COLO668 (cell line): ENCODE results near the gene NPPA.

Experiments used
- DNase-seq: peaks from one replicate; lab custom pipeline; 2025; ENCODE audit not compliant: unreplicated experiment; lab: John Stamatoyannopoulos, UW

The NPPA gene

DNA sequence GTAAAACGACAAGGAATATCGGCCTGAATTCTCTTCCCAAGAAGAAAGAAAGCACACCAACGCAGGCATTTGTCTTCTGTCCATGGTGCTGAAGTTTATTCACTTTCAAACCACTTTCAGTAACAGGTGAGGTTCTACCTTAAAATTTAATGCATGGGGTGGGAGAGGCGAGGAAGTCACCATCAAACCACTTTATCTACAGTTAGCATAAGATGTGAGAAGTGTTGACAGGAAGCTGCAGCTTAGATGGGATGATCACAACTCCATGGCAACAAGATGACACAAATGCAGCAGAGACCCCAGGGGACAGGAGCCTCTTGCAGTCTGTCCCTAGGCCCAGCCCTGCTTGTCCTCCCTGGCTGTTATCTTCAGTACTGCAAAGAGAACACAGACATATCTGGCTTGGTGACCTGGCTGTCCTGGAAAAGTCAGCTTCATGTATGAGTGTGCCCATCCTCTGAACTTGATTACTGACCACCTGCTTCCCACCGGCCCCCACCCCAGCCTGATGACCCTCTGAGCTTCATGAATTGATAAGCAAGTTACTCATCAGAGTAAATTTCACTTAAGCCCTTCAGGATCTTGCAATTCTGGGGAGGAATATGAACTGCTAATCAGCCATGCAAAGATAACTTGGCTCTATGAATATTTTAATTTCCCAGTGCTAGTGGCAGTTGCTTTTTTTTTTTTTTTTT is 1.8 kb downstream of the NPPA start:
- no peak for DNase-seq

DNA sequence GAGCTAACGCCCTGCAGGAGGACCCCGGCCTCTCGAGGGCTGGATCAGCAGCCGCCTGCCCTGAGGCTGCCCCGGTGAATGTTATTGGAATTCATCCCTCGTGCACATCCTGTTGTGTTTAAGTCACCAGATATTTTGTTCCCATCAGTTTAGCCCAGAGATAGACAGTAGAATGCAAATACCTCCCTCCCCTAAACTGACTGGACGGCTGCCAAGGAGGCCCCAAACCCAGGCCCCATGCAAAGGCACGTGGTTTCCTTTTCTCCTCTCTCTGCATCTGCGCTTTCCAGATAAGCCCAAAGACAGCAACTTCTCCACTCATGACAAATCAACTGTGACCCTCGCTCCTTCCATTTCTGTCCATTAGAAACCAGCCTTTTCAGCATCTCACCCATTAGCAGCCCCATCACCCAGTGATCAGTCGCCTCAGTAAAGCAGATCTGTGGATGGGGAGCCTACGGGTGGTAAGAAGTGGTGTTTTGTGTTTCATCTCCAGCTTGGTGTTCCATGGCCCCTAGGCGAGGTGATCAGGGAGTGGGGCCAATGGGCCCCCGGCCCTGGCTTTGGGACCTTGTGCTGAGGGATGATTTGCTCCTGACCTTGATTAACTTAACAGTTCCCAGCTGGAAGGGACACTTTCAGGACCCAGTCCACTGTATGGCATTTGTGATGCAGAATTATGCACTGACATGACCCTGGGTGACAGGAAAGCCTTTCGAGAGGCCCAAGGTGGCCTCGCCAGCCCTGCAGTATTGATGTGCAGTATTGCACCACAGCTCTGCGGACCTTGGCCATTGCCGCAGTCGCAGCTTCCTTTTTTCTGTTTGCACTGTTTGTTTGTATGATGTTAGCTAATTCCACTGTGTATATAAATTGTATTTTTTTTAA is 5.2 kb downstream of the NPPA start:
- DNase-seq: peak; percentile 96

DNA sequence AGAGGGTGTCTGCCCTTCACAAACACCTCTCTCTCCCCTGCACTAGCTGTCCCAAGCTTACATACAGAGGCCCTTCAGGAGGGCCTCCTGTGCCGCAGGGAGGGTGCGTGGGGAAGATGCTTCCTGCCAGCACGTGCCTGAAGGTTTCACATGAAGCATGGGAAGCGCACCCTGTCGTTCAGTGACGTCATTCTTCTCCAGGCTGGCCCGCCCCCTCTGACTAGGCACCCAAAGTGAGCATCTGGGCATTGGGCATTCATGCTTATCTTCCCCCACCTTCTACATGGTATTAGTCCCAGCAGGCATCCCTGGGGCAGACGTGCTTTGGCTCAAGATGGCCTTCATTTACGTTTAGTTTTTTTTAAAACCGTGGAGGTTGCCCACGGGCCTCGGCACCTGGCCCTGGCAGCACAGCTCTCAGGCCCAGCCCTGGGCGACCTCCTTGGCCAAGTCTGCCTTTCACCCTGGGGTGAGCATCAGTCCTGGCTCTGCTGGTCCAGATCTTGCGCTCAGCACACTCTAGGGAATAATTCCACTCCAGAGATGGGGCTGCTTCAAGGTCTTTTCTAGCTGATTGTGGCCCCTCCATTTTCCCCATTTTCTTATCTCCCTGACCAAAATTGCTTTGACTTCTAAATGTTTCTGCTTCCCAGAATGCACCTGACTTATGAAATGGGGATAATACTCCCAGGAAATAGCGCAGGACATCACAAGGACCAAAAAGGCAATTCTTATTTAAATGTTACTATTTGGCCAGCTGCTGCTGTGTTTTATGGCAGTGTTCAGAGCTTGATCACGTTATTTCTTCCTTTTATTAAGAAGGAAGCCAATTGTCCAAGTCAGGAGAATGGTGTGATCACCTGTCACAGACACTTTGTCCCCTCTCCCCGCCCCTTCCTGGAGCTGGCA is 6.1 kb downstream of the NPPA start:
- DNase-seq: peak; percentile 68

DNA sequence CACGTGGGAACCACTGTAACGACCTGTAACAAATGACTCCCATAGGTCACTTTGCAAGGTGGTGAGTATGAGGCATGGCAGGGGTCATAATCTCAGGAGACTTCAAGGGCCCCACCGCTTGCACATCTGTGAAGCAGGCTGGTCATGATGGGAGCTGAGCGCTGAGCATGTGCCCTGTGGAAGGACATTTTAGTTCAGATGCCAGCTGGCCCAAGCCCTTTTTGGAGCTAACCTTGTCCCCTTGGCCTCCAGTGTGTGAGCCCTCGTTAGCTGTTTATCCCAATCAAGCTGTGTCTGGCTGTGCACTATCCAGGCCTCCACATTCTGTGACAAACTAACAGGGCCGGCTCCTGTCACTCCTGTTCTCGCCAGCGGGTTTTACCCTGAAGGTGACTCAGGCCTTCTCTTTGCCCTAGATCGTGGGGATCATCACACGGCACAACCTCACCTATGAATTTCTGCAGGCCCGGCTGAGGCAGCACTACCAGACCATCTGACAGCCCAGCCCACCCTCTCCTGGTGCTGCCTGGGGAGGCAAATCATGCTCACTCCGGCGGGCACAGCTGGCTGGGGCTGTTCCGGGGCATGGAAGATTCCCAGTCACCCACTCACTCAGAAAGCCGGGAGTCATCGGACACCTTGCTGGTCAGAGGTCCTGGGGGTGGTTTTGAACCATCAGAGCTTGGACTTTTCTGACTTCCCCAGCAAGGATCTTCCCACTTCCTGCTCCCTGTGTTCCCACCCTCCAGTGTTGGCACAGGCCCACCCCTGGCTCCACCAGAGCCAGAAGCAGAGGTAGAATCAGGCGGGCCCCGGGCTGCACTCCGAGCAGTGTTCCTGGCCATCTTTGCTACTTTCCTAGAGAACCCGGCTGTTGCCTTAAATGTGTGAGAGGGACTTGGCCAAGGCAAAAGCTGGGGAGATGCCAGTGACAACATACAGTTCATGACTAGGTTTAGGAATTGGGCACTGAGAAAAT is 7.6 kb downstream of the NPPA start:
- DNase-seq: no peak

DNA sequence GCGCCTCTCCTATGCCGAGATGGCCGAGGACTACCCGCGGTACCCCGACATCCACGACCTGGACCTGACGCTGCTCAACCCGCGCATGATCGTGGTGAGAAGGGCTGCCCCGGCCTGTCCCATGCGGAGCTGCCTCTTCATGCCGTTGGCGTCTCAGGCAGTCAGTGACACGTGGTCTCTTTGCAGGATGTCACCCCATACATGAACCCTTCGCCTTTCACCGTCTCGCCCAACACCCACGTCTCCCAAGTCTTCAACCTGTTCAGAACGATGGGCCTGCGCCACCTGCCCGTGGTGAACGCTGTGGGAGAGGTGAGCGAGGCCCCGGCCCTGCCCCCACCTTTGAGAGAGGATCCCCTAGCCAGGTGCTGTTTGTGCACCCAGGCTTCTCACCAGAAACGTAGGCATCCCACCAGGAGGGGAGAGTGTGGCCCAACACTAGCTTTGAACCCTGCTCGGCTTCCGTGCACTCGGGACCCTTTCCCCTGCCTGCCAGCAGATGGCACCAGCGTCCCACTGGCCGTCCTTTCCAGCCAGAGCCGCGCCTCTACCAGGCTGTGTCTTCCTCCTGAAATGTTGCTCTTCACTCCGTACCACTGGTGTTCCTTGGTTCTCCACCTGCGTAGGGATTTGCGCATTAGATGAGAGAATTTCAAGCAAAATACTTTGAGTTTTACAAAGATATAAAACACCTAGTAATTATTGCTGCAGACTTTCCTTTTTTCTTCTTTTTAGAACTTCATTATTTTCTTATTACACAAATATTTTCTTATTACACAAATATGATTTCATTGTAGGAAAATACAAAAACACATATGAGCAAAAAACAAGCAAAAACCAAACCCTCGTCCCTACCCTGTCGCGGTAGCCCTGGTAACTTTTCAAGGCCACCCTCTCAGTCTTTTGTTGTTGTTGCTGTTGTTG is 9.0 kb downstream of the NPPA start:
- peak; percentile 83 for DNase-seq

DNA sequence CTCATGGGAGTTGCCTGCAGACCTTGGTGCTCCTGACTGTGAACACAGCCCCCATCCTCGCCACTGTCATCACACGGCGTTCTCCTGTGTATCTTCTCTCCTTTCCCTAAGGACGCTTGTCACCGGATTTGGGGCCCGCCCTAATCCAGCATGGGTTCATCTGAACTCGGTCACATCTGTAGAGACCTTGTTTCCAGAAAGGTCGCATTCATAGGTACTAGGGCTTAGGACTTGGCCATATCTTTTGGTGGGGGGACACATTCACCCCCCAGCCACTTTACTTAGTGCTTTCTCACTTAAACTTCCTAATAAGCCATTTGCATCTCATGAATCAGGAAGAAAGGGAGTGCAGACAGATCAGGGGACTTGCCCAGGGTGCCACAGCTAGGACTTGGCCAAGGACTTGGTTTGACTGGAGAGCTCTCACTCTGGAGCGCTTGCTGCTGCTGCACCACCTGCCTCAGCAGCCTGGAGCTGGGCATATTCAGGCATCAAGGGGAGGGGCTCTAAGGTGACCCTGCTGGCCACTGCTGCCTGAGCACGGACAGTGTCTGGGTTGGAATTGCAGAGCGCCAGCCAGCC is 9.7 kb downstream of the NPPA start:
- DNase-seq: no peak

DNA sequence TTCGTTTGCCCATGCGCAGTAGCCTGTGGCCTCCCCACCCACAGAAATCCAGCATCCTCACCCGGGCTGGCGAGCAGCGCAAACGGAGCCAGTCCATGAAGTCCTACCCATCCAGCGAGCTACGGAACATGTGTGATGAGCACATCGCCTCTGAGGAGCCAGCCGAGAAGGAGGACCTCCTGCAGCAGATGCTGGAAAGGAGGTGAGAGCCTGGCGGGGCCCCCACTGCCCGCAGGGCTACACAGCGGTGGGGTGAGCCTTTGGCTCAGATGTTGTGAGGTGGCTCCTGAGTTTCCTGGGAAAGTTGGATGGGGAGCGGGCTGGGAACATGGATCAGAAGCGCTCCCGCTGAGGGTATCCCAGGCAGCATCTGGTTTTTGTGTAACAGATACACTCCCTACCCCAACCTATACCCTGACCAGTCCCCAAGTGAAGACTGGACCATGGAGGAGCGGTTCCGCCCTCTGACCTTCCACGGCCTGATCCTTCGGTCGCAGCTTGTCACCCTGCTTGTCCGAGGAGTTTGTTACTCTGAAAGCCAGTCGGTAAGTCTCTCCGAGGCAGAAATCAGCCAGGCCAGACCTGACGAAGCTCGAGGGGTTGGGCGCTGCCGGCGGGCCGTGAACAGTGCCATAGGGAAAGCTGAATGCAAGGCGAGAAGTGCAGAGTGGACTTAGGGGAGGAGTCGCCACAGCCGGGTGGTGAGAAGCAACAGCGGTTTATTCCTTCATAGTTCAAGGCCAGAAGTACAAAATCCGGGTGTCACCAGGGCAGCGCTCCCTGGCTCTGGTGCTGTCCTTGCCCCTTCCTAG is 10.4 kb downstream of the NPPA start:
- DNase-seq: no peak

DNA sequence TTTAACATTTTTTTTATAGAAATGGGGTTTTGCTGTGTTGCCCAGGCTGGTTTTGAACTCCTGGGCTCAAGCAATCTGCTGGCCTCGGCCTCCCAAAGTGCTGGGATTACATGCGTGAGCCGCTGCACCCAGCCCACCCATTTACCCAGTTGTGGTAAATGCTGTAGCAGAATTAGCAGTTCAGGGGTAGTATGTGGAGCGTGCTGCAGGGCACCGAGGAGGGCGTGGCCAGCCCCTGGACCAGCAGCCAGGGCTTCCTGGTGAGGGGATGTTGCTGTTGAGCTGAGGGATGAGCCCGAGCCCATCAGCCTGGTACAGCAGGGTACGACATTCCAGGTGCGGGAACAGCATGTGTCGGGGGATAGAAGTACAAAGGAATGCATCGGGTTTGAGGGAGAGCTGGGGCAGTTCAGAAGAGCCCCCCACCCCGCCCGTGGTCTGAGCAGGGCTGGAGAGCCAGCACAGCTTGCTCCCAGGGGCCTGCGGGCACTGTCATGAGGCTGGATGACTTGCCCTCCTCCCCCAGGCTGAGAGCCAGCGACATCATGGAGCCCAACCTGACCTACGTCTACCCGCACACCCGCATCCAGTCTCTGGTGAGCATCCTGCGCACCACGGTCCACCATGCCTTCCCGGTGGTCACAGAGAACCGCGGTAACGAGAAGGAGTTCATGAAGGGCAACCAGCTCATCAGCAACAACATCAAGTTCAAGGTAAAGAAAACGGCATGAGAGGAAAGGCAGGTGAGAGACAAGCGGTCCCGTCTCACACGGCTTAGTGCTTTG is 11.9 kb downstream of the NPPA start:
- no peak for DNase-seq

DNA sequence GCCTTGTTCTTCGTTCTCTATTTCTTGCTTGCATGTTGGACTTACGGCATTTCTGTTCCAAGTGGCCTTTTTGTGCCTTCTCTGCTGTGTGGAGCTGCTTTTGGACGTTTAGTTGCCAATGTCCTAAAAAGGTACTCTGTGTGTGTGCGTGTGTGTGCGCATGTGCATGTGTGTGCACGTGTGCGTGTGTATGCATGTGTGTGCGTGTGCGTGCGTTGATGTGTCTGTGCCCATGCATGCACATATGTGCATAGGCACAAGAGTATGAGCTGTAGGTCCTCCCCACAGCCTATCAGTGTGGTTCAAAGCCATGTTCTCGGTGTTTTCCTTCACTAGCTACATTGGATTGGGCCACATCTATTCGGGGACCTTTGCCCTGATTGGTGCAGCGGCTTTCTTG is 13.7 kb downstream of the NPPA start:
- DNase-seq: no peak

DNA sequence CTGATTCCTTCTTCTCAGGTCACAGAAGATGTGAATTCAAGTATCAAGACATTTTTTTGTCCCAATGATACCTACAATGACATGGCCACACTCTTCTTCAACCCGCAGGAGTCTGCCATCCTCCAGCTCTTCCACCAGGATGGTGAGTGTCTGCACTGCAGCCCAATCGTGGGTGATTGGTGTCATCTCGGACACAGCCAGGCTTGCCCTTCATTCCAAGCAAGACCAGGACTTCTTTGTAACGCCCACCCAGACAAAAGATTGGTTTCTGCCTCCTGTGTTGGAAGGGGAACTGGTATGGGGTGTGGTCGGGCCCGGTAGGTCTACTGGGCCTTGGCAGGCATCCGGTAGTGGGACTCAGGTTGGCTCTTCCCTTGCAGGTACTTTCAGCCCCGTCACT is 14.1 kb downstream of the NPPA start:
- no peak for DNase-seq

DNA sequence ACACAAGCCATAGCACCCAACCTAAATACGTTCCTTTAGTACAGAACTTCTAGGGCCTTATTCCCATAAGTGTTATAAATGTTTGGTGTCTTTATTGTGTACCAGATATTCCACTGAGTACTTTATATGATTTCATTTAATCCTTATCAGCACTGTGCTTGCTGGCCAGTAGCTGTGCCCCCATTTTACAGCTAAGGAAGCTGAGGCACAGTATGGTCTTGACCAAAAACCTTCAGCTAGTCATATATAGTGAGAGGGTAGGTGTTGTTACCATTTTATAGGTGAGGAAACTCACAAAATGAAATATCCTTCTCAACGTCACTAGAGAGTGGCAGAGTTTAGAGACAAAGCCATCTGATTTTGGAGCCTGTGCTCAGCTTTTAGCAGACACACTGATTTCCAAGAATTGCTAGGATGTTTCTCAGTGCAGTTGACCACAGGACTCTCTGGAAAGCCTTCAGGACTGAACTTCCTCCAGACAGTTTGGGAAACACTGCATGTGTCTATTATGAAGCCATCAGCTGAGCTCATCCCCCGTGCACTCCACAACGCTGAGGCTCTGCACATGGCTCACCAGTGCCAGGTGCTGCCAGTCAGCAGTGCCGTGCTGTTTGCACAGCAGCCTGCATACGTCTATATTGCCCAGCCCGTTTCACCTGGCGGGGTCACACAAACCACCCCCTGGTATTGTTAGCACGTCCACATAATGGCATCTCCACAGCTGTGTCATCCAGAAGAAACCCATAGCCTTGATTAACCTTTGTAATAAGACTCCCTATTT is 15.4 kb downstream of the NPPA start:
- peak; percentile 96 for DNase-seq

DNA sequence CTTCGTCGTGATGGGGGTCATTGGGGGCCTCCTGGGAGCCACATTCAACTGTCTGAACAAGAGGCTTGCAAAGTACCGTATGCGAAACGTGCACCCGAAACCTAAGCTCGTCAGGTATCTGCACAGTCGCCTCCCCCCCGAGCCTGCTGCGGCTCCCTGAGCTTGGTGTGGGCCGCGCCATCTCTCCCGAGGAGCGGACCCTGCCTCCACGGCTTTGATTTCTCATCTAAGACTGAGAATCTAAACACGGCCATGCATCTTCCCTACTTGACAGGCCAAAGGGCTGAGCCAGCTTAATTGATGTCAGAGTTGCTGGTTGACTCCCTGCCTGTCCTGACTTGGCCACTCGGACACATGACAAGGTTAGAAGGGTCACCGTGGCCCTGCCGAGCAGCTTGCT is 19.1 kb downstream of the NPPA start:
- DNase-seq: no peak

DNA sequence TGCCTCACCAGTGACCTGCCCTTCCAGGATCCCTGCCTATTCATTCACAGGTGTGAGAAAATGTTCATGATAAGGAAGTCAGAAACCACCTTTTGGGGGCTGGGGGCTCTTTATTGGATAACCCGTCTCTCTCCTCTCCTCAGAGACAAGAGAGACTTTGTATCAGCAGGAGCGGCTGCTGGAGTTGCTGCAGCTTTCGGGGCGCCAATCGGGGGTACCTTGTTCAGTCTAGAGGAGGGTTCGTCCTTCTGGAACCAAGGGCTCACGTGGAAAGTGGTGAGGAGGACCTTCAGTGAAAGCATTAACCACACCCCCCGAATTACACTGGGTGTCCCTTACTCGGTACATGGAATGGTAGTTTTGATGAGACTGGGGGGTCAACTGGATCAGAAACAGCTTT is 20.6 kb downstream of the NPPA start:
- DNase-seq: no peak

DNA sequence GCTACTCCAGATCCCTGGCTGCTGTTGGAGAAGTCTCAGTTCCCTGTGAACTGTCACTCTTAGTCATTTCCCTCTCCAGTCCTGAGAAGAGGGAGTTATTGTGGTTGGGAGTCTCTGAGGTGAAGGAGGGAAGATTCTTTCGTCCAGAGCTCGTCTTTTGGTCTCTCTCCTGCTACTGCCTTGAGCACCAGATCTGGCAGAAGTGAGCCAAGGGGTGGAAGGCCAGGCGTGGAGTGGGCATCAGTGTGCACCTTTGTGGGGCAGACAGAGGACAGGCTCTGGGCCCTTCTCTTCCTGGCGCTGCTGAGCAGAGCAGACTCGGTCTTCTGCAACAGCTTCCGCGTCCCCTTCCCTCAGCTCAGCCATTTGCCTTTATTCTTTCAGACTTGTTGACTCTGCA is 22.5 kb downstream of the NPPA start:
- DNase-seq: no peak

DNA sequence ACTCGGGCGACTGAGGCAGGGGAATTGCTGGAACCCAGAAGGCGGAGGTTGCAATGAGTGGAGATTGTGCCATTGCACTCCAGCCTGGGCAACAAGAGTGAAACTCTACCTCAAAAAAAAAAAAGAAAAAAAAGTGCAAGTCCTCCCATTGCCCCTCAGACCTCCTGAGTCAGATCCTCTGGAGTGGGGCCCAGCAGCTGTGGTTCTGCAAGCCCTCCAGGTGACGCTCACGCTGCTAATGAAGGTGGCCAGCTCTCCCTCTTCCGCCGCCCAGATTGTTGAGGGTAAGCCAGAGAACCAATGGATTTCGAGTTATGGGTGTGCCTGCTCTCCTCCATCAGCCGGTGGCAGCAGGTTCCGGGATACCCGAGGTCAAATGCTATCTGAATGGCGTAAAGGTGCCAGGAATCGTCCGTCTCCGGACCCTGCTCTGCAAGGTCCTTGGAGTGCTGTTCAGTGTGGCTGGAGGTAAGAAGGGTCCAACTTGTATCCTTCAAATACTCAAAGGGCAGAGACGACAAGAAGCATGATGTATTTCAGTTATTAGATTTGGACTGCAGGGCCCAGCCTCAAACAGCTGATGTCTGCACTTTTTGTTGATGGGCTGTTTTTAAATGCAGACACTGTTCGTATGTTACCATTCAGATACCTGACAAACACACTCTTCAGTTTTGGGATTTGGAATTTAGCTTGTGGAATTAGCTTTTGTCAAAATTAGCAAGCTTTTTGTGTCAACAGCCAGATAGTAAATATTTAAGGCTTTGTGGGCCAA is 24.0 kb downstream of the NPPA start:
- no peak for DNase-seq

DNA sequence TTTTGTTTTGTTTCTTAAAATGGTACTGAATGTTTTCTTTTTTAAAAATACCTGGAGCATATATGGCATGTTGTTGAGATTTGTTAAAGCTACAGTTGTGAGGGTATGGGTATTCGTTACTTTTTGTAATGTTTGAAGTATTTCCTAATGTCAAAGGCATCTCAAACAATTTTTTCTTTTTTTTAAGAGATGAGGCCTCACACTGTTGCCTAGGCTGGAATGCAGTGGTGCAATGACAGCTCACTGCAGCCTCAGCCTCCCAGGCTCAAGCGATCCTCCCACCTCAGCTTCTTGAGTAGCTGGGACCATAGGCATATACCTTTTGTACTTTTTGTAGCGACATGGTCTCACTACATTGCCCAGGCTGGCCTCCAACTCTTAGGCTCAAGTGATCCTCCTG is 25.5 kb downstream of the NPPA start:
- no peak for DNase-seq
